Skin epidermis (tissue), 12 donors: ENCODE data around the gene TUSC2.
"Not testable (repeated sequence)": the region's sequence is repeated elsewhere in the genome, so short reads cannot be mapped to it uniquely, and the experiment has no call there.

ENCODE experiments used
- H3K27ac ChIP-seq, 21 experiments: fragments of 200-600 bp; sonication (generic) in 11 of 21; one replicate each; pipeline ENCODE4 v1.5.0; 2020; ENCODE audit warnings: mild to moderate bottlenecking in 3 of 21, inconsistent platforms in 2 of 21, moderate library complexity in 2 of 21
- H3K4me3 ChIP-seq, 7 experiments: fragments of 200-600 bp; sonication (generic) in 2 of 7; one replicate each; pipeline ENCODE4 v1.5.0; 2020; ENCODE audit warnings: inconsistent platforms in 2 of 7, mild to moderate bottlenecking in 2 of 7, moderate library complexity in 1 of 7

TUSC2 gene

GRCh38 chr3:50286322-50287227, 41.4 kb downstream of the TUSC2 start:
- Histone ChIP-seq H3K27ac (no peak overlapping the region), H3K4me3 (no peak overlapping the region)

DNA sequence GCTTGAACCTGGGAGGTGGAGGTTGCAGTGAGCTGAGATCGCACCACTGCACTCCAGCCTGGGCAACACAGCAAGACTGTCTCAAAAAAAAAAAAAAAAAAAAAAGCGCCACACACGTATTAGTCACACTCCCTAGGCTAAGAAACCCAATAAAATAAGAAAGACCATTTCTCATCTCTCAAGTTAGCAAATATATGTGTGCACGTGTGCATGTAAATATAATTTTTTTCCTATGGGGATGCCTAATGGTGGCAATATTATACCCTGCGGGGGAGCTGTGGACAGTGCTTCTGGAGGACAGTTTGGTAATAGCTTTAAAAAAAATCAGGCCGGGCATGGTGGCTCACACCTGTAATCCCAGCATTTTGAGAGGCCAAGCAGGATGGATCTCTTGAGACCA, 43.9 kb downstream of the TUSC2 start:
- H3K27ac ChIP-seq, result not testable (repeated sequence)

GRCh38 chr3:50279255-50280016, 48.6 kb downstream of the TUSC2 start:
- no peak overlapping the region for H3K27ac ChIP-seq
- no peak overlapping the region for H3K4me3 ChIP-seq

More for the DNA sequence above, 43.9 kb downstream of the TUSC2 start:
- not testable (repeated sequence) for H3K4me3 ChIP-seq

DNA sequence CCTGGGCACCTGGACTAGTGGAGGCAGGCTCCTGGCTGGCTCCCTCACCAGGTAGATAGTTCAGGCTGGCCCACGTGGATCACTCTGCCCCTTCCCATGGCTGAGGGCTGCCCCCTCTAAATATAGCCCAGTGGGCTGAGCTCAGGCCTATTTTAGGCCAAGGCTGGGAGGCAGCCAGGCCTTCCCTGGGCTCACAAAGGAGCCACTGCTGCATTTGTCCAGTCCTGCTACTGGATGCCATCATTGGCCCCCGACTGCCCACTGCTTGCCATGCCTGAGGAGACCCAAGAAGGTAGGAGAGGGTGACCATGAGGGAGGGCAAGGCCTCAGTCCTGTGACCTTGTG, 49.2 kb downstream of the TUSC2 start, which contains the start of gene LSMEM2:
LSMEM2 (plus strand) TSS at position 208 of the 345 bp plus-strand sequence; CDS start at position 235, 27 bp downstream.
- Histone ChIP-seq H3K27ac (no peak within 1 kb of the TSS), H3K4me3 (no peak within 1 kb of the TSS)

- no peak overlapping the region for H3K27ac ChIP-seq
- H3K4me3 ChIP-seq, result no peak overlapping the region
Measured at GRCh38 chr3:50278123-50278879, 49.7 kb downstream of the TUSC2 start.

DNA sequence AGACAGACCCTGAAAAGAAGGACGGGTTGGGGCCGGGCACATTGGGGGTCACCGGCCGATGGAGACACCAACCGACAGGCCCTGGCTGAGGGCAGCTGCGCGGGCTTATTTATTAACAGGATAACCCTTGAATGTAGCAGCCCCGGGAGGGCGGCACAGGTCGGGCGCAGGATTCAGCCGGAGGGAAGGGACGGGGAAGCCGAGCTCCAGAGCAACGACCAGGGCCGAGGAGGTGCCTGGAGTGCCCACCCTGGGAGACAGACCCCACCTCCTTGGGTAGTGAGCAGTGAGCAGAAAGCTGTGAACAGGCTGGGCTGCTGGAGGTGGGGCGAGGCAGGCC, 51.3 kb downstream of the TUSC2 start:
- H3K27ac ChIP-seq, result no peak overlapping the region

GRCh38 chr3:50275996-50276761, 51.8 kb downstream of the TUSC2 start:
- H3K27ac ChIP-seq, result no peak overlapping the region
- H3K4me3 ChIP-seq, result no peak overlapping the region

More for the DNA sequence above, 51.3 kb downstream of the TUSC2 start:
- no peak overlapping the region for H3K4me3 ChIP-seq

GRCh38 chr3:50275141-50275995, 52.7 kb downstream of the TUSC2 start:
- Histone ChIP-seq H3K4me3 (no peak overlapping the region), H3K27ac (no peak overlapping the region)
